Lower leg skin (tissue), 4 donors: ENCODE measurements around the gene GALNT7. TPM values are rescaled to one million over a fixed set of nuclear protein-coding genes. Genes with fewer than 3 reads are reported as not detected.

Experiments used
- DNase-seq, 2 donors: peaks; one replicate each; pipeline ENCODE4 v3.0.0-alpha.2; 2019; ENCODE audit warnings: low spot score in 2 of 2
- H3K4me3 ChIP-seq: fragments of 200-600 bp; sonication (generic); 2 replicates; pipeline ENCODE4 v1.5.1; 2017; ENCODE audit warnings: mild to moderate bottlenecking, low read depth; ENCODE audit not compliant: poor library complexity, severe bottlenecking
- CTCF ChIP-seq, 3 donors: fragments of 450-650 bp; IDR thresholded peaks; one replicate each; pipeline ENCODE4 v1.5.1; 2016; ENCODE audit warnings: antibody characterized with exemption in 3 of 3, mild to moderate bottlenecking in 3 of 3, moderate library complexity in 2 of 3
- POLR2A ChIP-seq, 2 donors: fragments of 450-650 bp; IDR thresholded peaks; one replicate each; pipeline ENCODE4 v1.6.1; 2016 to 2017; ENCODE audit warnings: antibody characterized with exemption in 2 of 2, mild to moderate bottlenecking in 1 of 2, moderate library complexity in 1 of 2
- WGBS, 2 donors: methylation state at CpG; one replicate each; pipeline ENCODE4 v1.1.5; 2018; 5-methylcytosine and 5-hydroxymethylcytosine counted together
- intact Hi-C: fragments of 100-400 bp; cut with DNase I; formaldehyde crosslinking; loops from one replicate; pipeline ENCODE4 v1.15.0; 2023; ENCODE audit warnings: low total_unique reads
- total RNA-seq, 4 donors: library from RNA; depleted of rRNA; stranded (reverse); fragments of >200 nt; gene quantifications; one replicate each; pipeline ENCODE4 v1.1.0, GENCODE V29; 2016

The GALNT7 gene
- total RNA-seq, 4 donors from 2014 or later: 2.3 to 14.0 (median 12.5) TPM

DNA sequence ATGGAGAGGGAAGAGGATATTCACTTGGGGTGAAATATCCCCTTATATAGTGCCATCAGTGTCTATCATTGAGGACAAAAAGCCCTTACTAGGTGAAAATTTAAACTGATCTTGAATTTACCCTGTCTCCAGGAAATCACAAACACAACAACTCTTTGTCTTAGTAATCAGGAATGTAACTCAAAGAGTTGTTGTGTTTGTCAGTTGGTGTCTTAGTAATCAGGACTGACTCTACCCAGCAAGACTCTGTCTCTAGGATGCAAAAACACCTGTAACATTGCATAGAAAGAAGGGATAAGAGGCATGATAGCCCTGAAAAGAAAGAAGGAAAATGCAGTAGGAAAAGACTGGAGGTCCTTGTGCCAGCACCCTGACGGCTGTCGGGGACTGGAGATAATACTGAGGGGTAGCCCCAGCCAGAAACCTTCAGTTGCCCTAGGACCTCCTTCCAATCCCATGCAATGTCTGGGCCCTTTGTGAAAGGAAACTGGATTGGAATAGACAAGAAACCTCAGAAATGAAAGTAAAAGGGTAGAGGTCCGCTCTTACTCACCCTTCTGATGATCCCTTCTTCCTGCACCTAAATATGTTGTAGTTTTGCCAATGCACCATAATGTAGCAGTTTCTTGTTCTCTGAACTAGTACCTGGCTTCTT lies 120.2 kb downstream of the GALNT7 start:
- no peak overlapping the region for H3K4me3 ChIP-seq
- no peak for TF ChIP-seq CTCF (IDR thresholded peaks at IDR 0.05)
- no peak for TF ChIP-seq POLR2A (IDR thresholded peaks at IDR 0.05)
- 86% methylated on average over 3 of the region's 3 CpGs for WGBS, 2 donors
- intact Hi-C loops: no loop called here
- no peak for DNase-seq

- TF ChIP-seq CTCF (IDR thresholded peaks at IDR 0.05): no peak
- no peak for TF ChIP-seq POLR2A (IDR thresholded peaks at IDR 0.05)
- no peak for DNase-seq
- H3K4me3 ChIP-seq: no peak overlapping the region
- 65 to 74% methylated on average over 4 of the region's 4 CpGs for WGBS, 2 donors
- intact Hi-C loops: no loop called here
These were observed 120.7 kb downstream of the GALNT7 start for GRCh38 chr4:173289353-173289727.

DNA sequence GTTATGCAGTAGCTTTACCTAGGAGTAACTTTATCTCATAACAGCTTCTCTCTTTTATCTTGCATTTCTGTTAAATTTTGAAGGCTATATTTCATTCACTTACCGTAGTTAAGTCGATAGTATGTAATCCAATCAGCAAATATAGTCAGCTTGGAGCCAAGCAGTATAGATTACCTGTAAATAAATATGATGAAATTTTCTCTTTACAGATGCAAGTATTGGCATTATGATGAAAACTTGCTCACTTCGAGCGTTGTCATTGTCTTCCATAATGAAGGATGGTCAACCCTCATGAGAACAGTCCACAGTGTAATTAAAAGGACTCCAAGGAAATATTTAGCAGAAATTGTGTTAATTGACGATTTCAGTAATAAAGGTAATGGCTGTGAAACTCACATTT lies 123.3 kb downstream of the GALNT7 start:
- intact Hi-C loops: no loop called here
- H3K4me3 ChIP-seq: no peak overlapping the region
- WGBS, 2 donors: 94 to 97% methylated on average over 5 of the region's 5 CpGs
- TF ChIP-seq CTCF (IDR thresholded peaks at IDR 0.05) (no peak), POLR2A (IDR thresholded peaks at IDR 0.05) (no peak)
- DNase-seq: no peak

- H3K4me3 ChIP-seq: no peak overlapping the region
- TF ChIP-seq CTCF (IDR thresholded peaks at IDR 0.05) (no peak), POLR2A (IDR thresholded peaks at IDR 0.05) (no peak)
- 84% methylated on average over 7 of the region's 7 CpGs for WGBS, 2 donors
- no peak for DNase-seq
- intact Hi-C loops: no loop called here
These were observed 125.1 kb downstream of the GALNT7 start for GRCh38 chr4:173293663-173294062.

DNA sequence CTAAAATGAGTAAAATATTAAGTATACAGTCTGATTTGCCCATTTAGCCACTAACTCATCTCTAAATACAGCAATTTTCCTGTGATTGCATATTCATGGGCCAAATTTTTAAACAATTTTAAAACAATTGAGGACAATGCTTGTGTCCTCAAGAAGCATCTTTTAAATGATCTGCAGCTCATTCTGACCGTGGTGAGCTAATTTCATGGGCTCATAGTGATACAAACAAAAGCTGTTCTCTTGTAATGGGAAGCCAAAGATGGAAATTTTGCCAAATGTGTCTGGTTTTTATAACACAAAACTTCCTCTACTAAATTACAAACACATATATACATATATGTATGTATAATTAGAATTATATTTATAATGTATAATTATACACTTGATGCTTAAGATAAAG lies 125.8 kb downstream of the GALNT7 start:
- intact Hi-C loops: no loop called here
- DNase-seq: no peak
- no peak for TF ChIP-seq POLR2A (IDR thresholded peaks at IDR 0.05)
- TF ChIP-seq CTCF (IDR thresholded peaks at IDR 0.05): no peak
- H3K4me3 ChIP-seq: no peak overlapping the region
- WGBS, 2 donors: 69 to 74% methylated on average over 1 of the region's 1 CpG
